GM21529 (cell line): Measurements from ENCODE around the gene PTPRK.

Experiments
- ATAC-seq: cut with Tn5 transposase; IDR thresholded peaks from one replicate; pipeline ENCODE4 v1.9.1; 2021; ENCODE audit not compliant: unreplicated experiment

Gene PTPRK

GRCh38 chr6:128252341-128253176 is 267.8 kb downstream of the PTPRK start:
- ATAC-seq, result no peak

DNA sequence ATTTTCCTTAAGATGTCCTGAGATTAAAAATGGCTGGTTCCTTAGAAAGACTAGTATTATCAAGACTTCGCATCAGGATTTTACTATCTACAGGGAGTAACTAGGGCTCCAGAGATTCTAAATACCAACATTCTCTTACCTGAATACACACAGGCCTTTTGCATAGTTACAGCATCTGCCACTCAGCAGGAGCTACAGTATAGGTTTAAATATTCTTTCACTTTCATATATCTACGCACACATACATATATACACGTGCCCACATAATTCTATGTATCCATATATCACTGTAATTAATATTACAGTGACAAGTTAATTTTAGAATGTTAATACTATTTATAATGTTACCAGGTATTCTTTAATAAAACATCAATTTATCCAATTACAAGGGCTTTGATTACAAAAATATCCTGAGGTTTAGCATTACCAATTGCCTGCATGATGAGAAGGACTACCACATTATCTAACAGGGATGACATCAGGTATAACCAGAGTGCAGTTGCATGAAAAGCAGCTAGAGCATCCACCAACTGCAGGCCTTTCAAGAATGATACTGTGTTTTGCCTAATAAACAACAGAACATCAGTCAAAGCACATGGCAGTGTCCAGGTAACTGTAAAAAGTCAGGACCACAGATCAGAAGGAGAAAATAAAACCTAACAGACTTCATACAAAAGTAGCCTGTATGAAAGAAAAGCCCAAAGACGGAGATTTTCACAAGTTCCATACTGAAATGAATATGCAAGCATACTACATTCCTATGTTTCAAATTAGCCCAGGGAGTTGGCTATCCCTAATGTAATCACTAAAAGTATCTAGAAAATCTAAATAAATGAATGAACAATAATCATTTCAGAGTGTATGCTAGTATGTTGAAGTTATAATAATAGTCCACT is 268.7 kb downstream of the PTPRK start:
- ATAC-seq, result no peak

DNA sequence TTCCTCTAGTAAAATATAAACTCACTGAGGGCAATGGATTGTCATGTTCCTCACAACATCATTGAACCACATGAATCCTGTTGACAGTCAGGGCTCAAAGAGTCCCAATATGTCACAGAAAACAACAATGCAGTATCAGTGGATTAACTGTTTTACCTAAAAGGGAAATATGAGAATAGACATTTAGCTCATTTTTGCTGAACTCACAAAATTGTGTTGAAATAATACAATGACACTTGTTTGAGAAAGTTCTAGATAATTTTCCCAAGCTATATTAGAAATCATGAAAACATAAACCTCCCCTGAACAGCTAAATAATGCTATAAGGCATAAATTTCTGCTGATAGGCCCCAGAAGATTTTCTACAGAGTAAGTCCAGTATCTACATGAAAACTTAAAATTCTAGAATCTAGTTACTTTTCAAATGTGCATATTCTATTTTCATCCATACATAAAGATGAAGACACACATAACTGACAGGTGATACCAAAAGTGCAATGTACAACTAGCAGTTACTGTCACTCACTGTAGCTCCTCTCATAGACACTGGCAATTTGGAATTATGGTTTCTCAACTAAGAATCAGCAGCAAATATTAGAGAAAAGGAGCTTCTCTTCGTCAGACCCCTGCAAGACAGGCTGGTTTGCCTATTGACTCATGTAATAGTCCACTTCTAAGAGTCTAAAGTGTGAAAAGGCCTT is 269.9 kb downstream of the PTPRK start:
- no peak for ATAC-seq

GRCh38 chr6:128249429-128249828 is 271.0 kb downstream of the PTPRK start:
- ATAC-seq, result no peak

GRCh38 chr6:128246472-128247260 is 273.7 kb downstream of the PTPRK start:
- no peak for ATAC-seq

DNA sequence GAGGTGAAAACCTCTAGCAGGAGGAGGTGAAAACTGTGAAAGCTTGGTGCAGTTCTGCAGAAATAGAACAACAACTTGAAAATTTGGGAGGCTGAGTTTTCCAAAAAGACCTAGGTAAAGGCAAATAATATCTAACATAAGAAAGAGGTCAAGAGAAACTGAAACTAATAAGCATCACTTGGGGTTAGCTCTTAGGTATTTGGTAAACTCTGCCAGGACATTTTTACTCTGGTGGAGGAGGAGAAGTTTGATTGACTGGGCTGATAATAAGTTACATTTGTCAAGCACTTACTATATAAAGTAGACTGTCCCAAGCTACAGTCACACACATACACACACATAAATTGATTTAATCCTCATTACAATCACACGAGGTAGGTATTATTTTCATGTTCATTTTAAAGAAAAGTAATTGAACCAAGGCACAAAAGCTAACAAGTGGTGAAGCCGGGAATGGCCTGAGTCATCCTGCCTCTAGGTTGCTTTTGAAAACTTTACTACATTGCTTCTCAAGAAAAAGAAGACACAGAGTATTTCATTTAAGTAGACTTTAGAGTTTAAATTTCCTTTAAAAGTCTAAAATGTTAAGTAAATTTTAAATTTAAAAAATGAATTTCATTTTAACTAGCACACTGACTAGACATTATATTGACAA is 275.5 kb downstream of the PTPRK start:
- ATAC-seq, result no peak

DNA sequence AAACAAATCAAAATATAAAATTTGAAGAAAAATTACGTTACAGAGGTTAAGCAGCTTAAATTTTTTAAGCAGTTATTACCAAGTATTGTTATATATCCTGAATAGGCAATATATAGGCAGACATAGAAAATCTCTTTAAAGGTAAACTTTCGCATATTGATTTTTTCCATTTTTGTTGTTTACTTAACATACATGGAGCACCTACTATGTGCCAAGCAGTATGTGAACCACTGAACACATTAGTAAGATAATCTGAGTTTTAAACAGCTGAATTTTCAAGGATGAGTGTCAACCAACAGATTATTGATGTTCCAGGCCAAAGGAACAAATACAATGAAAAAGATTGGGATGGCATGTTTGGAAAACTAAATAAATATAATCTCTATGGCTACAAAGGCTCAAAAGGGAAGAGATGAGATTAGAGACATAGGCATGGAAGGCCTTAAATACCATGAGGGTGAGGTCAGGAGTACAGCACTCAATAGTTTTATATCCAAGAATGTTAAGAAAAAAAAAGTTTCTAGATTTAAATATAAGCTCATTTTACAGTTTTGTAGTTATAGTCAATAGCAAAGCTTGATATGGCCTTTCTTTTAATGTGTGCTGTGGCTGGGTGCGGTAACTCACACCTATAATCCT is 277.5 kb downstream of the PTPRK start:
- no peak for ATAC-seq

DNA sequence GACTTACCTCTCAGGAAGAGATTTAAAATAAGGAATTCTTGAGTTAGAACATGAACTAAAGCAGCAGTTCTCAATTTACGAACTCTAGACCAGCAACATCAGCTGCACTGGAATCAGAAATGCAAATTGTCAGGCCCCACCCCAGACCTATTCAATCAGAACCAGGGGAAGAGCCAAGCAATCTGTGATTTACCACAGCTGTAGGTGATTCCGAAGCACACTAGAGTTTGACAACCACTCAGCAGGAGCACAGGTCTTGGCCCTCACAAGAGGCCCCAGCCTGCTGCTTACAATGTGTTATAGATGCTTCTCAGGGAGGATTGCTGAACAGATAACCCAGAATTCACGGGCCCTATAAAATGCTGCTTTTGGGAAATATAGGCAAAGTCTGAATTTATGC is 279.2 kb downstream of the PTPRK start:
- ATAC-seq, result no peak

DNA sequence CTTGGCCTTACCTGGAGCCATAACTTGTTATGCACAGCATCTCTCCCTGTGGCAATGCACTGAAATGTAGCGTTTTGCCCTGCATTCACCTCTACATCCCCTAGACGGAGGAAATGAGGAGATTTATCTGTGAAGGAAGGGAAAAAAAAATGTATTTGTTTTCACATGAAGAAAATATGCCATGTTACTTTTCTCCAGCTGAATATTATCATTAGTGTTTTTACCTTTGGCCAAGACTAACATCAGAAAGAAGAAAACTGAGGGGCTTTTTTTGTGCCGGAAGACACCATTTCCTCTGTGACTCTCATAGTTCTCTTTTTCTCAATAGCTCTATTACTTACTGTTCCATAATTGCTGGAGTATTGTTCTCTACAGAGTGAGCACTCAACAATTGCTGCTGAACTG is 280.4 kb downstream of the PTPRK start:
- ATAC-seq, result peak; percentile 63

DNA sequence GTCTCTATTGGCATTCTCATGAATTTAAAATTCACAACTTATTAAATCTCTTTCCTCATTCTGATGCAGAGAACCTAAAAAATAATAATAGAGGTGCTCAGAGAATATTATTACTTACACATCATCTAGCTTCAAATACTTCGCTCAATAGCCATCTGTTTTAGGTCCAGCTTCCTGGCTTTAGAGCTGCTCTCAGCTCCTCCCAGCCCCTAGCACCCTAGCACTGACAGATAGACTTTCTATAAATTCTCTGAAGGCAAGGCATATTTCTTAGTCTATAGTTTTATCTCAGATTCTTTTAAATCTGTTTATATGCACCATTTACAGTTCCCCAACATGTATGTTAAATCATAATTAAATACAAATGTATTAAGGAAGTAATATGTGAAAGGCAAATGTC is 281.3 kb downstream of the PTPRK start:
- ATAC-seq, result no peak

DNA sequence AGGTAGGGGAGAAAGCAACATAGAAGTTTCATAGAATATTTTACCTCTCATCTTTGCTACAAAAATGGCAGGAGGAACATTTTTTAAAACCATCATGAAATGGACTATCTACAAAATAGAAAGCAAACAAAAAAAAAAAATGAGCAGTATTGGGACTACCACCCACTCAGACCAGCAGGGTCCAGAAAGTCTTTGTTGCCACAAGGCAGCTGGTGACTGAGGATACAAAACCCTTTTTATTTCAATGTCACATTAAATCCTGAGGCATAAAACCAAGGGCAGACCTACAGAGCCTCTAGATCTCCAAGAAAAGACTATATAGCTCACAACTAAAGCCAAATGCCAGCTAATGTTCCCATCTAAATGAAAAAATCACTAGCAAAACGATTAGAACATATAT is 282.2 kb downstream of the PTPRK start:
- ATAC-seq, result no peak

DNA sequence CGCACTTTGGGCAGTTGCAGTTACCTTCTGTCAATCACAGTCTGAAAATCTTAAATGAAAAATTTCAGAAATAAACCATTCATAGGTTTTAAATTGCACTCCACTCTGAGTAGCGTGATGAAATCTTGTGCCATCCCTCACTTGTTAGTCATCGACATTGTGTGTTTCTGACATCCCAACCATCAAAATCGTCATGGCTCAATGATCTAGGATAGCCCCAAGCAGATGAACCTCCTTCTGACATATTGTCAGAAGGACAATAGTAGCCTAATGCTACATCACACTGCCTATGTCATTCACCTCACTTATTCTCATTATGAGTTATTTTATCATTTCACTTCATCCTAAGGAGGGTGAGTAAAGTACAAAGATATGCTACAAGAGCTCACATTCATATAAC is 284.8 kb downstream of the PTPRK start:
- no peak for ATAC-seq

- no peak for ATAC-seq
These were observed 286.9 kb downstream of the PTPRK start for GRCh38 chr6:128233531-128233930.

GRCh38 chr6:128230267-128230989 is 290.0 kb downstream of the PTPRK start:
- ATAC-seq, result no peak

- no peak for ATAC-seq
These were observed 294.8 kb downstream of the PTPRK start for GRCh38 chr6:128225612-128226011.

DNA sequence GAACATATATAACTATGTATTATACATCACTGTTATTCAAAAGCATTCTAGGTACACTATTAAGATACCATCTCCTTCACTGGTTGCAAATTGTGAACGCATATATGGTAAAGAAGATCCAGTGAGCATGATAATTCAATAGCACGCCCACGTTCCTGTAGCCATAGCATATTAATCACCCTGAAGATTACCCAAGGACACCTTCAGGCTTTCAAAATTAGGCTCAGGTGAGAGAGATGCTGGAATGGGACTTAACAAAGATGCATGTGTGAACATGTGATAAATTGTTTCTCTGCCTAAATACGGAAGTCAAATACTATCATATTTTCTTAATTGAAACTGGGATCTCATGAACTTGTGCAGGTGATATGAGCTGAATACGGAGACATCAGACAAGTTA is 303.5 kb downstream of the PTPRK start:
- ATAC-seq, result no peak

- ATAC-seq, result no peak
These were observed 310.6 kb downstream of the PTPRK start for GRCh38 chr6:128209771-128210170.

- no peak for ATAC-seq
These were observed 311.4 kb downstream of the PTPRK start for GRCh38 chr6:128208851-128209580.
